PC-9 (cell line): ENCODE measurements around the gene CISD3.

ENCODE experiments used
- EZH2 ChIP-seq: fragments of 200-600 bp; sonication (generic); IDR thresholded peaks from 2 replicates; pipeline ENCODE4 v1.8.0; 2017; ENCODE audit warnings: antibody characterized with exemption, low read depth
- TF ChIP-seq, protein P1 (sequence below): fragments of 200-600 bp; sonication (generic); conservative IDR thresholded peaks from 2 replicates; pipeline ENCODE4 v1.6.1; 2017; ENCODE audit warnings: mixed run types, antibody characterized with exemption, mild to moderate bottlenecking, moderate library complexity

DNA sequence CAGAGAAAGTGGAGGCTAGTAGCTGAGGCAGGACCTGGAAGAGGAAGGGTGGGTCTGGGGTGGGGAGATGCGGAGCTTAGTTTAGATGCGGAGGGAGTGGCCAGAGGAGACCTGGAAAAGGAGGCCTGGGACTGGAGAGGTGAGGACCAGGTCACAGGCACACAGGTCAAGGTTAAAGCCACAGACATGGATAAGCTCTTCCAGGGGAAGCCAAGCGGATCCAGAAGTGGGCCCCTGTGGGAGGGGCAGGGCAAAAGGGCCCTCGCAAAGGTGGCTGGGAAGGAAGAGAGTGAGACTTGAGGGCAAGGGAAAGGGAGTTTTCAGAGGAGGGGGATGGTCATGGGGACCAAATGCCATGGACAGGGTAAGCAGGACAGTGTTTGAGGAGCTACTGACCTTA is 39.0 kb upstream of the CISD3 start:
- TF ChIP-seq, protein P1, sequence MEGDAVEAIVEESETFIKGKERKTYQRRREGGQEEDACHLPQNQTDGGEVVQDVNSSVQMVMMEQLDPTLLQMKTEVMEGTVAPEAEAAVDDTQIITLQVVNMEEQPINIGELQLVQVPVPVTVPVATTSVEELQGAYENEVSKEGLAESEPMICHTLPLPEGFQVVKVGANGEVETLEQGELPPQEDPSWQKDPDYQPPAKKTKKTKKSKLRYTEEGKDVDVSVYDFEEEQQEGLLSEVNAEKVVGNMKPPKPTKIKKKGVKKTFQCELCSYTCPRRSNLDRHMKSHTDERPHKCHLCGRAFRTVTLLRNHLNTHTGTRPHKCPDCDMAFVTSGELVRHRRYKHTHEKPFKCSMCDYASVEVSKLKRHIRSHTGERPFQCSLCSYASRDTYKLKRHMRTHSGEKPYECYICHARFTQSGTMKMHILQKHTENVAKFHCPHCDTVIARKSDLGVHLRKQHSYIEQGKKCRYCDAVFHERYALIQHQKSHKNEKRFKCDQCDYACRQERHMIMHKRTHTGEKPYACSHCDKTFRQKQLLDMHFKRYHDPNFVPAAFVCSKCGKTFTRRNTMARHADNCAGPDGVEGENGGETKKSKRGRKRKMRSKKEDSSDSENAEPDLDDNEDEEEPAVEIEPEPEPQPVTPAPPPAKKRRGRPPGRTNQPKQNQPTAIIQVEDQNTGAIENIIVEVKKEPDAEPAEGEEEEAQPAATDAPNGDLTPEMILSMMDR, result no peak
- no peak for TF ChIP-seq EZH2
